DOHH2 (cell line): ENCODE results near the gene MCF2L.

Experiments
- EZH2phosphoT487 ChIP-seq: fragments of 200-600 bp; sonication (generic); IDR thresholded peaks from 2 replicates; pipeline ENCODE4 v1.6.1; 2017; ENCODE audit warnings: borderline replicate concordance, mild to moderate bottlenecking, antibody characterized with exemption, low read length, moderate library complexity, mixed read lengths
- TF ChIP-seq, protein P1 (sequence below): fragments of 200-600 bp; sonication (generic); IDR thresholded peaks from one replicate; pipeline ENCODE4 v1.5.1; 2014; ENCODE audit warnings: antibody characterized with exemption, mild to moderate bottlenecking, low read depth, low read length; ENCODE audit not compliant: poor library complexity, severe bottlenecking

DNA sequence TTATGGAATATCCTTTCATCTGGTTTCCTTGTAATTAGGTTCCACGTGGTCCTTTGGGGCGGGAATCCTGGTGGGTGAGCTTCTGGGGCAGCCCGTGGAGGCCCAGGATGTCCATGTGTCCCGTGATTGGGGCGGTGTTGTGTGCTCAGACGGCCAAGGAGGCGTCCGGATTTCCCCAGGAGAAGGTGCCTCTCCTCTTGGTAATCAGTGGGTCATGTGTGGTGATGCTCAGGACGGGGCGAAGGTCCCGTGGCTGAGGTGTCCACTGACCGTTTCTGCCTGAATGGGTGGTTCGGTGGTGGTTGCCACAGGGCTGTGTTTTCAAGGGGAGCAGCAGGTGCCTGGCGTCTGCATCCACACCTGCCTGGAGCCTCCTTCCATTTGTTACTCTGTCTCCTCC lies 84.4 kb downstream of the MCF2L start:
- TF ChIP-seq, protein P1, sequence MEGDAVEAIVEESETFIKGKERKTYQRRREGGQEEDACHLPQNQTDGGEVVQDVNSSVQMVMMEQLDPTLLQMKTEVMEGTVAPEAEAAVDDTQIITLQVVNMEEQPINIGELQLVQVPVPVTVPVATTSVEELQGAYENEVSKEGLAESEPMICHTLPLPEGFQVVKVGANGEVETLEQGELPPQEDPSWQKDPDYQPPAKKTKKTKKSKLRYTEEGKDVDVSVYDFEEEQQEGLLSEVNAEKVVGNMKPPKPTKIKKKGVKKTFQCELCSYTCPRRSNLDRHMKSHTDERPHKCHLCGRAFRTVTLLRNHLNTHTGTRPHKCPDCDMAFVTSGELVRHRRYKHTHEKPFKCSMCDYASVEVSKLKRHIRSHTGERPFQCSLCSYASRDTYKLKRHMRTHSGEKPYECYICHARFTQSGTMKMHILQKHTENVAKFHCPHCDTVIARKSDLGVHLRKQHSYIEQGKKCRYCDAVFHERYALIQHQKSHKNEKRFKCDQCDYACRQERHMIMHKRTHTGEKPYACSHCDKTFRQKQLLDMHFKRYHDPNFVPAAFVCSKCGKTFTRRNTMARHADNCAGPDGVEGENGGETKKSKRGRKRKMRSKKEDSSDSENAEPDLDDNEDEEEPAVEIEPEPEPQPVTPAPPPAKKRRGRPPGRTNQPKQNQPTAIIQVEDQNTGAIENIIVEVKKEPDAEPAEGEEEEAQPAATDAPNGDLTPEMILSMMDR, result no peak
- TF ChIP-seq EZH2phosphoT487, result no peak
